GM21447 (cell line): ENCODE measurements around the gene USF2.

Experiments
- ATAC-seq: cut with Tn5 transposase; IDR thresholded peaks from one replicate; pipeline ENCODE4 v1.9.1; 2021; ENCODE audit not compliant: unreplicated experiment

Gene USF2

DNA sequence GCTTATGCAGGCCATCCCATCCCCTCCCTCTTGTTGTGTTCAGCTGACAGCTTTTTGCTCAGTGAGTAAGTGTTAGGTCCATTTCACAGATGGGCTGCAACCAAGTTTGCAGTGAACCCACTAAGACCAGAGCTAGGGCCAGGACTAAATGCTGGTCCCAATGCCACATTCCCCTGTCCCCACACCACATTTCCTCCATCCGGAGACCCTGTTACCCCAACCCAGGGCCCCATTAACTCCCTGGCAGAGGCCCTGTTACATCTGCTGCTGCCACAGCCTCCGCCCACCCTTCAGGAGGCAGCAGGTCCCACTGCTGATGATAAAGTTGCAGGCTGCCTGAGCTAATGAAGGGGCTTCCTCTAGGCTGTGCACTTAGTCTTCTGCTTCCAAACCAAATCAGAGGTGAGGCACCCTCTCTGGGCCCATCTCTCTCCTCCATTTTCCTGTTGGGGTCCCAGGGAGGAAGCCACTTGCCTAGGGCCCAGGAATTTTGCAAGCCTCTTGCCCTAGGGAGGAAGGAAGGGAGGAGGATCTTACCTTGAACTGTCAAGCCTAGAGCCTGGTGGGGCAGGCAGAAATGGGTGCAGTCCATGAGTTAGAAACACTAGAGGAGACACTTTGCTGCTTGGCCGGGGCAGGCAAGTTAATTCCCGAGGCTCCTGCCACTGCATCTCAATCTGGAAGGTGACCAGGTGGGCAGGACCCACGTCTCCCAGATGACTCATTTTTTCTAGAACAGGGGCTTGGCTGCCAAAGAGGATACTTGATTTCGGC is 3.4 kb upstream of the USF2 start:
- no peak for ATAC-seq

DNA sequence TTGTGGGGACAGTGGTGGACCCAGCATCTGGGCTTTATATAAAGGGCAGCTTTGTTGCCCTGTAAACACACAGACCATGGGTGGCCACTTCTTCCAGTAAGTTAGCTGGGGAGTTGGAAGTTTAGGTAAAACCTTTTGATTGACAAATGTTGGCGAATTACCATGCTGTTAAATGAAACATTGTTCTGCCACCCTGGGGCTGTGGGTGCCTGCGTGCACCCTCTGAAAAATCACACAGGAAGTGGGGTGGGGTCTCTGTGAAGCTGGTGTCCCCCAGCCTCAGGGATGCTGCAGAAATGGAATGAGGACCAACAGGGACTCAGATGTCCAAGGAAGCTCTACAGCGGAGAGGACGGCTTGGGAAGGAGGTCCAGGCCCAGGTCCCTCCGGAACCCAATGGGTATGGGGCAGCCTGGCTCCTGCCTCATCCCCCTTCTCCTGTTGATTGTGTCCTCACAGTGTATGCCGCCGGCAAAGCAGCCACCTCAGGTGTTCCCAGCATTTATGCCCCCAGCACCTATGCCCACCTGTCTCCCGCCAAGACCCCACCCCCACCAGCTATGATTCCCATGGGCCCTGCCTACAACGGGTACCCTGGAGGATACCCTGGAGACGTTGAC is 2.8 kb upstream of the USF2 start:
- no peak for ATAC-seq

DNA sequence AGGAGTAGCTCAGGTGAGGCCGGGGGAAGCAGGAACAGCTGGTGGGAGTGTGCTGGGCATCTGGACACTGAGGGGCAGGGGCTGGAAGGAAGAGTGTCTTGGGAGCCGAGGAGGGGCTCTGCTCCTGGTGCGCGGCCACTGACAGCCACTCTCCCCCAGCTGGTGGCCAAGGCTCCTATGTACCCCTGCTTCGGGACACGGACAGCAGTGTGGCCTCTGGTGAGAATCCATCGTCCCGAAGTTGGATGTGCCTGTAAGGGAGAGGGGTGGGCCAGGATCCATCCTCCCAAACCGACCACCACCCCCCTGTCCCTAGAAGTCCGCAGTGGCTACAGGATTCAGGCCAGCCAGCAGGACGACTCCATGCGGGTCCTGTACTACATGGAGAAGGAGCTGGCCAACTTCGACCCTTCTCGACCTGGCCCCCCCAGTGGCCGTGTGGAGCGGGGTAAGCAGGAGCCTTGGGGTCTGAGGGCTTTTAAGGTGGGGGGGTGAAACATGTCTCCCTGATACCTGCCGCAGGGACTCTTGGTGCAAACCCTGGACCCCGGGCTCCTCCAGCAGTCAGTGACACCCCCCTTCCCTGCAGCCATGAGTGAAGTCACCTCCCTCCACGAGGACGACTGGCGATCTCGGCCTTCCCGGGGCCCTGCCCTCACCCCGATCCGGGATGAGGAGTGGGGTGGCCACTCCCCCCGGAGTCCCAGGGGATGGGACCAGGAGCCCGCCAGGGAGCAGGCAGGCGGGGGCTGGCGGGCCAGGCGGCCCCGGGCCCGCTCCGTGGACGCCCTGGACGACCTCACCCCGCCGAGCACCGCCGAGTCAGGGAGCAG is 2.0 kb upstream of the USF2 start:
- no peak for ATAC-seq

DNA sequence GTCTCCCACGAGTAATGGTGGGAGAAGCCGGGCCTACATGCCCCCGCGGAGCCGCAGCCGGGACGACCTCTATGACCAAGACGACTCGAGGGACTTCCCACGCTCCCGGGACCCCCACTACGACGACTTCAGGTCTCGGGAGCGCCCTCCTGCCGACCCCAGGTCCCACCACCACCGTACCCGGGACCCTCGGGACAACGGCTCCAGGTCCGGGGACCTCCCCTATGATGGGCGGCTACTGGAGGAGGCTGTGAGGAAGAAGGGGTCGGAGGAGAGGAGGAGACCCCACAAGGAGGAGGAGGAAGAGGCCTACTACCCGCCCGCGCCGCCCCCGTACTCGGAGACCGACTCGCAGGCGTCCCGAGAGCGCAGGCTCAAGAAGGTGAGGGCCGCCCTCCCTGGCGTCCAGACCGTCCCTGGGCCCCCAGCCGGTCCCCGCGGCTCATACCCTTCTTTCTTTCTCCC is 1.4 kb upstream of the USF2 start:
- ATAC-seq = no peak

DNA sequence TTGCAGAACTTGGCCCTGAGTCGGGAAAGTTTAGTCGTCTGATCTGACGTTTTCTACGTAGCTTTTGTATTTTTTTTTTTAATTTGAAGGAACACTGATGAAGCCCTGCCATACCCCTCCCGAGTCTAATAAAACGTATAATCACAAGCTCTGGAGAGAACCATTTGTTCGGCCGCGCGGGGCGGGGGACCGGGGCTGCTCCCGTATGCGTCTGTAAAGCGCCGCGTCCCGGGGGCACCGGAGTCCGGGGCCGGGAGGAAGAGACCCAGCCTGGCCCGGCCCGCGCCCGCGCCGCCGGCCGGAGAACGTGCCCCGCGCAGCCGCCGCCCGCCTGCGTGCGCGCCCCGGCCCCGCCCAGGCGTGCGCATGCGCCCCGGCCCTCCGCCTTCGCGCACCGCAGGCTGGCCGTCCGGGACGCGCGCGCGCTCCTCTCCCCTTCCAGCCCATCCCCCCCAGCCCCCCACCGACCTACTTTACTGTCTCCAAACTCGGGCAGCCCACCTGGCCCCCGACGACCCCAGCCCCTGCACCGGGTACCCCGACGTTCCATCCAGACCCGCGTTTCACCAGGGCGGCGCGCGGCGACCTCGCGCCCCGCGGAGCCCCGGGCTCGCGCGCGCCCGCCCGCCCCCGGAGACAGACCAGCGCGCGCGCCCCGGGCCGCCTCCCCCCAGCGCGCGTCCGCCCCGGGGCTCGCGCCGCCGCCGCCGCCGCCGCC is 785 bp upstream of the USF2 start:
- no peak for ATAC-seq

DNA sequence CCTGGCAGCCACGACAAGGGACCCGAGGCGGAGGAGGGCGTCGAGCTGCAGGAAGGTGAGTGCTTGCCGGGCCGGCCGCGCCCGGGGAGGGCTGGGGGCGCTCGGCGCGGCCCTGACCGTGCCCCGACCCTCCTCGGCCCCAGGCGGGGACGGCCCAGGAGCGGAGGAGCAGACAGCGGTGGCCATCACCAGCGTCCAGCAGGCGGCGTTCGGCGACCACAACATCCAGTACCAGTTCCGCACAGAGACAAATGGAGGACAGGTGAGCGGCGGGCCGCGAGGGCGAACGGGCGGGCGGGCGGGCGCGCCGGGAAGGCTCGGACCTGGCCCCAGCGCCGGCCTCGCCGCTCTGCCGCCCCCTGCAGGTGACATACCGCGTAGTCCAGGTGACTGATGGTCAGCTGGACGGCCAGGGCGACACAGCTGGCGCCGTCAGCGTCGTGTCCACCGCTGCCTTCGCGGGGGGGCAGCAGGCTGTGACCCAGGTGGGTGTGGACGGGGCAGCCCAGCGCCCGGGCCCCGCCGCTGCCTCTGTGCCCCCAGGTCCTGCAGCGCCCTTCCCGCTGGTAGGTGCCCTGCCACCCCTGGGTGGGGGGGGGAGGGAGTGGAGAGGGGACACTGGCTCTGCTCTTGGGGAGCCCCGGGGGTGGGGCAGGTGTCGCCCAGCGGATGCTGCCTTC is 816 bp downstream of the USF2 start:
- peak; percentile 51 for ATAC-seq

DNA sequence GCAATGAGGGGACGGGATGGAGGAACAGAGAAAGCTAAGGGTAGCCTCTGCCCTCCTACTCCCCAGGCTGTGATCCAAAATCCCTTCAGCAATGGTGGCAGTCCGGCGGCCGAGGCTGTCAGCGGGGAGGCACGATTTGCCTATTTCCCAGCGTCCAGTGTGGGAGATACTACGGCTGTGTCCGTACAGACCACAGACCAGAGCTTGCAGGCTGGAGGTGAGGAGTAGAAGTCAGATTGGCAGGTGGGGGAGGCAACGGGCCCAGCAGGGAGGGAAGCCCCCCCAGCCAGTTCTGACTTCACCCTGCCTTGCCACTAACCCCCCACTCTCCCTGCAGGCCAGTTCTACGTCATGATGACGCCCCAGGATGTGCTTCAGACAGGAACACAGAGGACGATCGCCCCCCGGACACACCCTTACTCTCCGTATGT is 1.6 kb downstream of the USF2 start:
- no peak for ATAC-seq

DNA sequence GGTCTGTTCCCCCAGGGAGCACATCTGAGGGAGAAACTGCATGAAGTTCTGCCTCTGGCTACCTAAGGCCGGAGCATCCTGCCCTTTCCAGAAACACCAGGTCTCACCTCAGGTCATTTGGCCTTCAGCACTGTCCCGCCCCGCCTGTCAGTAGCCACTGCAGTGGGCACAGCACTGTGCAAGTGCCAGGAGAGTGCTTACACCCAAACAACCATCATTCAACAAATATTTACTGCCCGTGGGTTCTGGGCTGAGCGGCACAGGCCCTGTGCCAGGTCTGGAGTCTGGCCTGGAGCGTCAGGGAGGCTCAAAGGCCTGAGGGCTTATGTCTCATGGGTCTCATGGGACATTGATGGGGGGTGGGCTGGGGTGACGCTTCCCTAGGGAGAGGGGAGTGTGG is 2.8 kb downstream of the USF2 start:
- ATAC-seq = no peak

DNA sequence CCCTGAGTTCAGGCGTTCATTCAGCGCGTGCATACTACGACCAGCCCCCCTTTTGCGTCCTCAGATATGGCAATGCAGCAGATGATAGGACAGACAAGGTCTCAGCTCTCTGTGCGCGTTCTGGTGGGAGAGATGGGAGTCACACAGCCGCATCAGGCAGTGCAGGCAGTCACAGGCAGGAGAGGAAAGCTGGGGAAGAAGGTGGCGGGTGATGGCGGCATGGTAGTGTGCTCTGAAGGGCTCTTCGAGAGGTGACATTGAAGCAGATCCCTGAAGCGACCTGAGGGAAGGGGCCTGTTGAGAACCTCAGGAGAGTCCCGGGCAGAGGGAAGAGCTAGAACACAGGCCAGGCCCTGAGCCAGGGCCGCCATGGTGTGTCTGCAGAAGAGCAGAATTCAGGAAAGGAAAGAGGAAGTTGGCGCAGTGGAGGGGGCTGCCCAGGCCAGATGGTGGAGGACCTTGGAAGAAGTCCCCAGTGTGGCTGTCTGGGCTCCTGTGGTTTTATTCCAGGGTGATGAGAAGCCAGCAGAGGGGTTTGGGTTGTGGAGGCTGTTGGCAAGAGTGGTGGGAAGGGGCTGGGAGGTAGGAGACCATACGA is 3.5 kb downstream of the USF2 start:
- ATAC-seq = no peak

DNA sequence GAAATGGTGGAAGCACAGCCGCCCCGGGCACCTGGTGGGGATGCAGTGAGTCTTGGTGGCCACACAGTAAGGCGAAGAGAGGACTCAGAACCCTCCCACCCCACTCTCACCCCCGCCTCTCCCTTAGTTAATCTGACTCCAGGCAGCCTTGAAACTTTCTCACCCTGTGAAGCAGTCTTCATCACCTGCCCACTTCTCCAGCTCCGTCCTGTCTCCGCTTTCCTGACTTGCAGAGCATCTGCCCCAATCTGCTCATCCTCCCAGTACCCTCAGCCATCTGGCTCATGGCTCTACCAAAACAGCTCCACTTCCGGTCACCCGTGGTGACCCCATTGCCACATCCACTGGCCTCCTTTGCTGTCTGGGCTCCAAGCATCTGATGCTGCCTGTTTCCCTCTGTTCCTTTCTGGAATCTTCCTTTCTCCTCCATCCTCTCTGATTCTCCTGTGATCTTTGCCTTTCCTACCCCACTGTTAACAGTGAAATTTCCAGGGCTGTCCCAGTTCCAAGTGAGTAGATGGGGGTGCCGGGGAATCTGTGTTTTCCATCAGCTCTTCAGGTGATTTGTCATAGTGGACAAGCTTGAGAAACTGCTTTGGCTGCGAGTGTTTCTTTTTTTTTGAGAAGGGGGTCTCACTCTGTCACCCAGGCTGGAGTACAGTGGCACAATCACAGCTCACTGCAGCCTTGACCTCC is 4.3 kb downstream of the USF2 start:
- no peak for ATAC-seq

DNA sequence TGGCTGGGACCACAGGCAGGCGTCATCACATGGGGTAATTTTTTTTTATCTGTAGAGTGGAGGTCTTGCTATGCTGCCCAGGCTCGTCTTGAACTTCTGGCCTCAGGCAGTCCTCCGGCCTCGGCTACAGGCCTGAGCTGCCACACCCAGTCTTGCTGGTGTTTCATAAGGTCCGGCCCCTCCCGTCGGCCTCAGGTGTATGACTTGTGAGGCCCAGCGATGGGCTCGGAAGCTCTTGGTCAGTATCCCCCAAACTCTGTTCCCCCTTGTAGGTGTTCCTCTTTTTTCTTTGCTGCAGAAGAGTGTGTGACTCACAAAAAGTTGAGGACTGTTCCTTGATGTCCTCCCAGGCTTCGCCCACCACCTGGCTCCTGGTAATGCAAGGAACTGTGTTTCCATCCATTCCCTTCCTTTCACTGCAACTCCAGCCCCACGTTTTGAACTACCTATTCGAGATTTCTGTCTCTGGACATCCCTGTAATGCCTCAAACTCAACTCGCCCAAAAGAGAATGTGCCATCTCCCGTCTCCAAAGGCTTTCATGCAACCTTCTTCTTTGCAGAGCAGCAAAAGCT is 5.0 kb downstream of the USF2 start:
- ATAC-seq = no peak

DNA sequence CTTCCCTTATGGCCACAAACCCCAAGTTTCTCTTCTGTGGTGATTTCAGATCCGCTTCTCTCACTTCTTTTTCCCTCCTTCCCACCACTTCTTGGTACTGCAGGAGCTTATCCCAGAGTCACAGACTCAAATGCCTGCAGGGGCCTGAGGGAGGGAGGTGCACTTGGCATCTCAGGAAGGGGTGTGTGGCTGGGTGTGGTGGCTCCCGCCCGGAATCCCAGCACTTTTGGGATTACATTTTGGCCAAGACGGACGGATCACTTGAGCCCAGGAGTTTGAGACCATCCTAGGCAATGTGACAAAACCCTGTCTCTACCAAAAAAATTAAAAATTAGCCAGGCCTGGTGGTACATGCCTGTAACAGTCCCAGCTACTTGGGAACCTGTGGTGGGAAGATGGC is 5.6 kb downstream of the USF2 start:
- no peak for ATAC-seq

DNA sequence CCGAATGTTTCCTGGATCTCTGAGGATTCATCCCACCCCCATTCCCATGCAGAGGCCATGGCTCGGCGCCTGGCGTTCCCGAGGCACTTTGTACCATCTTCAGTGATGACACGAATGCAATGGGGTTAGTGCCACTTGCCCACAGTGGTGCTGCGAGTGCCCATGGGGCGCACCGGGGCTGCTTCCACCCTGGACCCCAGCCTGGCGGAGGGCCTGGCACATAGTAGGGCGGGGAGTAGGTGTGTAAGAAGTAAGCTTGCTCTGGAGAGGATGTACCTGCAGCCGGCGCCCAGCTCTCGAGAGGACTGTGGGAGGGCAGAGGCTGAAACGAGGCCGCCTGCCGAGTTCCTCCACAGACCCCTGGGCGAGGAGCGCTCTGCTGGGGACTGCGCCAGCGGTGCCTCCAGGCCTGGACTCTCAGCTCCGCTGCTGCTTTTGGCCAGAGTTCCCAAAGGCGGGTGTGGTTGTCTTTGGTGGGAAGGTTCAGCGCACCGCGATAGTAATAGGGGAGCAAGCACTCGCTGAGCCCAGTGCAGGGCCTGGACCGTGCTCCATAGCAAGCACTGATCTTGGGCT is 8.0 kb downstream of the USF2 start:
- no peak for ATAC-seq

DNA sequence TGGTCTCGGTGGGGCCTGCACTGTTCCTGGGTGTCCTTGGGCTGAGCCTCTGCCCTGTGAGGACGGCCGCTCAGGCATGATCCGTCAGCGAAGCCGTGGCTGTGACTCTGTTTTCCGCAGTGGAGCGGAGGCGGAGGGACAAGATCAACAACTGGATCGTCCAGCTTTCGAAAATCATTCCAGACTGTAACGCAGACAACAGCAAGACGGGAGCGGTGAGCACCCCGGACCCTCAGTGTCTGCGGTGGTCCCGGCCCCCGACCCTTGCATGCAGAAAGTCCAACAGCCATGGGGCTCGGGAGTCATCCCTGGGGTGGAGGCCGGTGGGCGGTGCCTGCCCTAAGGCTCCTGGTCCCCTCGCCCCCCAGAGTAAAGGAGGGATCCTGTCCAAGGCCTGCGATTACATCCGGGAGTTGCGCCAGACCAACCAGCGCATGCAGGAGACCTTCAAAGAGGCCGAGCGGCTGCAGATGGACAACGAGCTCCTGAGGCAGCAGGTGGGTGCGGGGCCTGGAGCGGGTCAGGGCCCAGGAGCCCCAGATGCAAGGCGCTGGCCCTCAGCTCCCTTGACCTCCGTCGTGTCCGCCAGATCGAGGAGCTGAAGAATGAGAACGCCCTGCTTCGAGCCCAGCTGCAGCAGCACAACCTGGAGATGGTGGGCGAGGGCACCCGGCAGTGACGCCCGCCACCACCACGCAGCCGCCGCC is 10.0 kb downstream of the USF2 start:
- ATAC-seq = no peak

DNA sequence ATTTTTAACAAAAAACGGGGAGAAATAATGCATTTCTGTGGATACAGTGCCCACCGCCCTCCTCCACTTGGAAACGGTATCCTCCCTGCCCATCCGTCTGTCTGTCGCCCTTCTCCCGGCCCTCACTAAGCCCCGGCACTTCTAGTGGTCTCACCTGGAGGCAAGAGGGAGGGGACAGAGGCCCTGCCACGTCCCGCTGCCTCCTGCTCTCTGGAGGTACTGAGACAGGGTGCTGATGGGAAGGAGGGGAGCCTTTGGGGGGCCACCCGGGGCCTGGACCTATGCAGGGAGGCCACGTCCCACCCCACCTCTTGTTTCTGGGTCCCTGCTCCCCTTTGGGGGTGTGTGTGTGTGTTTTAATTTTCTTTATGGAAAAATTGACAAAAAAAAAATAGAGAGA is 10.6 kb downstream of the USF2 start:
- no peak for ATAC-seq

DNA sequence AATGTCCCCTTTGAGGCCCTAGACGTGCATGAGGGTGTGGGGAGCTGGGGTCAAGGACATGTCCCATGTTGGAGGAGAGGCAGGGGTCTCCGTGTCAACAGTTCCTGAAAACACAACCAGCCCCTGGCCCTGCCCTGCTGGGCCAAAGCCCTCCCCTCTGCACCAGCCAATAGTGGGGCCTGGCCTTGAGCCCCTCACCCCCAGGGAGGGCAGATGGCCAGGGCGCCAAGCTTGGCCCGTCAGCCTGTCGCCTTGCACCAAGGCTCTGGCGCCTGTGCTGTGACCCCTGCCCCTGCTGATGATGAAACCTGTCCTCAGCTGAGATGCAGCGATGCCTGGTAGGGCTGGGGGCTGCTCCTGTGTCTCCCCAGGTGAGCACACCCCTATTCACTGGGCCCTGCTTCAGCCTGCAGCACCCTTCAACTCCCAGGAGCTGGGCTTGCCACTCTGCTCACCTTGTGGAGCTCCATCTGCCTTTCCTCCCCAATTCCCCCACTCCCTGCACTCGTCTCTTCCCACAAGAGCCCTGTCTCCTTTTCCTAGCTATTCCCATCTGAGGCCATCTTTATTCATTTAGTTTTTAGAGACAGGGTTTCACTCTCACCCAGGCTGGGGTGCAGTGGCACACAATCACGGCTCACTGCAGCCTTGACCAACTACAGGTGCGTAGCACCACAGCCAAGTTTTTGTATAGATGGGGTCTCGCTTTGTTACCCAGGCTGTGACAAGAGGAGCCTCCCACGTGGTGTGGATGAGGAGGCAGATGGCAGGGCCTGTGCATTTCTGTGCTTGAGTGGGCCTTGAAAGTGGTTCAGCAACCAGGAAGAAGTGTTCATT is 11.4 kb downstream of the USF2 start:
- no peak for ATAC-seq

DNA sequence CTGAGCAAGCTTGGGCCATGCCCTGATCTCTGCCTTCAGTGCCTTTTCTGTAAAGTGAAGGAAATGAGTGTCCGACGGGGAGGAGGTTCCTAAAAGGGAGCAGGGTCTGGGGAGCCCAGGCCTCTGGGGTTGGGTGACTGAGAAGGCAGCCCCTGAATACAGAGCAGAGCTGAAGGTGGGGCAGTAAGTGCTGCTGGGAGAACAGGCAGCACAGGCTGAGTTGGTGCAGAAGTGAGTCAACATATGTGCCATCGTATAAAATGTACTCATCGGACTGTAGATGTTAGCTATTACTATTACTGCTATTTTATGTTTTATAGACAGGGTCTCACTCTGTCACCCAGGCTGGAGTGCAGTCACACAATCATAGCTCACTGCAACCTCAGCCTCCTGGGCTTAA is 12.5 kb downstream of the USF2 start:
- ATAC-seq = no peak
